Islet of Langerhans (tissue), 1 donor: Measurements from ENCODE around the gene ASPDH.

Source experiments
- FAIRE-seq: peaks from one replicate; lab custom pipeline; 2011; peaks lifted over from hg19 to GRCh38; lab: Jason Lieb, UNC

The ASPDH gene

GRCh38 chr19:50513746-50514345 lies at the start of gene ASPDH:
Gene ASPDH (minus strand): TSS chr19:50513913. CDS start chr19:50513823, 90 bp downstream.
- no peak for FAIRE-seq

- no peak for FAIRE-seq
These were observed 49.3 kb upstream of the ASPDH start for GRCh38 chr19:50562996-50563395.

DNA sequence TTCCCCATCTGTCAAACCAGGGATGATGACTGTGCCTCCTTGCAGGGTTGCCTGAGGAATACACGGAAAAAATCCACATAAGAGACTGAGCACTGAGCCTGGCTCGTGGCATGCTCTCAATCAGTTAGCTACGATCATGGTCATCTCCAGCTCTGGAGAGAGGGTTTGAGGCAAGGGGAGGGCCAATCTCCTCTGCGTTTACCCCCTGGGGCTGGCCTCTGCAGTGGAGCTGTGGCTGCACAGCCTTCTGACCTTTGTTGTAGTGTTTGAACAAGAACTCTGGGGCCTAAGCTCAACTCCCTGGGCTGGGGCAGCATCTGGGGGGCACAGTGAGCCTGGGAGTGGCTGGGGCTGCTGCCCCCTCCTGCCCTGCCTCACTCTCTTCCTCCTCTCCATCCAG lies 48.6 kb upstream of the ASPDH start:
- FAIRE-seq, result no peak

- no peak for FAIRE-seq
These were observed 45.9 kb upstream of the ASPDH start for GRCh38 chr19:50559636-50560035.

- FAIRE-seq, result no peak
These were observed 44.7 kb upstream of the ASPDH start for GRCh38 chr19:50558449-50558848.

- no peak for FAIRE-seq
These were observed 44.3 kb upstream of the ASPDH start for GRCh38 chr19:50558039-50558438.

- FAIRE-seq, result no peak
These were observed 43.4 kb upstream of the ASPDH start for GRCh38 chr19:50557009-50557613.

- no peak for FAIRE-seq
These were observed 42.7 kb upstream of the ASPDH start for GRCh38 chr19:50556282-50557008.

DNA sequence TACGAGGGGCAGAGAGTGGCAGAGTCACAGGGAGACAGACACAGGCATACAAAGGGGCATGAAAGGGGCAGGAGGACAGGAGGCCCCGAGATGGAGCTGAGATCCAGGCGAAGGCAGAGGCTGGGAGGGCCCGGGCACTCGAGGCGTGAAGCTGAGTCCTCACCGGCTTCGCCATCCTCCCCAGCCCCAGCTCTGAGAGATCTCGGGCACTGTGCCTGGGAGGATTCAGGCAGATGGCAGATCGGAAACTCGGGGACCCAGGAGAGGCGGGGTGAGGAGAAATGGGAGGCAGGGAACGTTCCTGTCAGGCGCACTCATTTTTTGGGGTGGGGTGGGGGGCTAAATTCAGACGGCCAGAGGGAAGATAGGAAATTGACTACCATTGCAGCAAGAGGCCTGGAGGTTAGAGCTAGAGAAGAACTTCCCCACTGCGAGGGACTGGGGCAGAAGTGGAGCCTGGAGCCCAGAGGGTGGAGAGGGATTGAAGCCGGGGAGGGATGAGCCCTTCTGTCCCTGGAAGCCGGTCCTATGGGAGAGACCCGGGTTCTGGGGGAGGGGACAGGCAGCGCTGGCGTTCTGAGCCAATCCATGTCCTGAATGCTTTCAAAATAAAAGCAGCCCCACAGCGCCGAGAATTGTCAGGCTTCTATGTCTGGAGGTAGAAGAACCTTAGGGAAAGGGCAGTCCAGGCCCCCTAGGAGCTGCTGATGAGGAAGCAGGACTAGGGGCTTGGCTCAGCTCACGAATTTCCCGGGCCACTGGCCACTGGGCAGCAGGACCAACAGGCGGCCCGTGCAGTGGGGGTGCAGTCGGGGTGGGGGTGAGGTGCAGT lies 42.0 kb upstream of the ASPDH start:
- FAIRE-seq, result no peak

GRCh38 chr19:50555033-50555432 lies 41.3 kb upstream of the ASPDH start:
- FAIRE-seq, result no peak

- no peak for FAIRE-seq
These were observed 40.5 kb upstream of the ASPDH start for GRCh38 chr19:50554212-50554611.

DNA sequence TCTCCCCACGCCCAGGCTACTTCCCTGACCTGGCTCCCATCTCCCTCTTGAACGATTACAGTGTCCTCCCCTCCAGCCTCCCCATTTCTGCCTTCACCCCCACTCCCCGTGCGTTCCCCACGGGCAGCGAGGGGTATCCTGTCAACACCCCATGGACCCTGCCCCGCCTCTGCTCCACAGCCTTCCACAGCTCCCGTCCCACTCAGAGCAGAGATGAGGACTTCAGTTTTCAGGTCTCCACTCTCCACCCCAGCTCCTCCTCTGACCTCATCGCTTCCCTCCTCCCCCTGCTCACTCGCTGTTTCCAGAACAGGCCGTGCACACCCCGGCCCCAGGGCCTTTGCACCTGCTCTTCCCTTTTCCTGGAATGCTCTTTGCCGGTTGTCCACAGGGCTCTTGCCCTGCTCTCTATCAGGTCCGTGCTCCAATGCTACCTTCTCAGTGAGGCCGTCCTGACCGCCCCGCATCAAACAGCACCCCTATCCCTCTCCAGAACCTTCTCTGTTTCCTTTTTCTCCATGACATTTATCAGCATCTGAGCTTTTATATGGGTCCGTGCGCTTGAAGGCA lies 39.5 kb upstream of the ASPDH start:
- no peak for FAIRE-seq

DNA sequence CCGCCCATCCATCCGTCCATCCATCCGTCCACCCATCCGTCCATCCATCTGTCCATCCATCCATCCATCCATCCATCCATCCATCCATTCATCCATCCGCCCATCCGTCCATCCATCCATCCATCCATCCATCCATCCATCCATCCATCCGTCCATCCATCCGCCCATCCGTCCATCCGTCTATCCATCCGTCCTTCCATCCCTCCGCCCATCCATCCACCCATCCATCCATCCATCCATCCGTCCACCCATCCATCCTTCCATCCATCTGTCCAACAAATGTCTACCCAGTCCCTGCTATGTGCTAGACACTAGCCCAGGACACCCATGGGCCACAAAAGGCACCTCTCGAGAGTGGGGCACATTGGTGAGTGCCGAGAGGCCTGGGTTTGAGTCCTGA lies 38.8 kb upstream of the ASPDH start:
- no peak for FAIRE-seq

DNA sequence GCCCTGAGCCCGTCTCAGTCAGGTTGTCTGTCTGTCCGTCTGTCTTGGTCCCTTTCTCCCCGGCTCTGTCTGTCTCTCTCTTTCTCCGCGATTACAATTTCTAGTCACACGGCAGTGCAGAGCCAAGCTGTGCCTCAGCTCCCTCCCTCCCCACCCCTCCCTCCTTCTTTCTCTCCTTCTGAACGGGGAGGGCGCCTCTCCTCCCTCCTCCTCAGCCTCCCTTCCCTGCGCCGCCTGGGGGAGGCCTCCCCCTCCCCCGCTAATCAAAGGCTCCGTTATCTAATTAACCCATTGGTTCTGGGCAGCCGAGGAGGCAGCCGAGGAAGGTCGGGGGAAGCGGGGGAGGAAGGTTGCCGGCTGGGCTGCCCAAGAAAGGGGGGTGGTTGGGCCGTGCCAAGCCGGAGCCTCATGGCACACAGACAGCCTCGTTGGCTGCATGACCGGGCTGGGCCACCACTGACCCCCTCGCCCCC lies 38.0 kb upstream of the ASPDH start:
- no peak for FAIRE-seq

- no peak for FAIRE-seq
These were observed 37.5 kb upstream of the ASPDH start for GRCh38 chr19:50551034-50551714.

DNA sequence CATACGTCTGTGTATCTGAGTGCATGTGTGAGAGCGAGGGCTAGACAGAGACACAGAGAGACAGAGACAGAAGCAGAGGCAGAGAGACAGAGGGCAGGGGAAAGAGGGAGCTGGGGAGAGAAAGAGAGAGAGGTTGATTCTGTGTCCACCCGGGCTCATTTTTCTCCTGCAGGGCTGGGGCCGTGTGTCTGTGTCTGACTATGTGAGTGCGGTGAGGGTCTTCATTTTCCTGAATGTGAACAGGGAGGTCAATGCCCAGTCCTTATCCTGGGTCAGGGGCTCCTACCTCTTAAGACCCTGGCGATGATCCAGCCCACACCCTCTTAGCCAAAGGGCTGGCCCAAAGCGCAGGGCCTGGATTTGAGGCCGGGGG lies 36.9 kb upstream of the ASPDH start:
- FAIRE-seq, result no peak

DNA sequence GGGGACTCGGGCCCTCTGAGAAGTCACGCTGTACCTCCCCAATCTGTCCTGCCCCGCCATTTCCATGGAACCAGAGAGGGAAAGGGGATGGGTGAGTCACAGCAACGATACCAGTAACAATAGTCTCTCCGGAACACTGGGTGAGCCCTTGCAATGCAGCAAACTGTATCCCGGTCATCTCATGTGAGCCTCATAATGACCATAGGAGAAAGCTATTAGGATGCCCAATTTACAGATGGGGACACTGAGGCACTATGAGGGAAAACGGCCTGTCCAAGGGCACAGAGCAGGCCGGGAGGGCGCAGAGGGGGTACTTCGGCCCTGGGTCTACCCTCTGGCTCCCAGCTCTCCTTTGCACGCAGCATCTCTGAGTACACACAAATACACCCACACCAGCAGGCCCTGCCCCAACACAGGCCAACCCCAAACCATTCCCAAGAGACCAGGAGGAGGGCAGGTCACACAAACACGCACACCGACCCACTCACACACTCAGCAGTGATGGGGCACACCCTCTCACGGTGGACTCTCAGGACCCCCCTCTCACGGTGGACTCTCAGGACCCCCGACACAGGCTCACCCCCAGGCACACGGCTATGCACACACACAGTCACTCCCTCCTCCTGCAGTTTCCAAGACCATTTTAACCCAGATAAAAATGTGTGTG lies 36.3 kb upstream of the ASPDH start:
- no peak for FAIRE-seq

- no peak for FAIRE-seq
These were observed 35.6 kb upstream of the ASPDH start for GRCh38 chr19:50549059-50549926.

DNA sequence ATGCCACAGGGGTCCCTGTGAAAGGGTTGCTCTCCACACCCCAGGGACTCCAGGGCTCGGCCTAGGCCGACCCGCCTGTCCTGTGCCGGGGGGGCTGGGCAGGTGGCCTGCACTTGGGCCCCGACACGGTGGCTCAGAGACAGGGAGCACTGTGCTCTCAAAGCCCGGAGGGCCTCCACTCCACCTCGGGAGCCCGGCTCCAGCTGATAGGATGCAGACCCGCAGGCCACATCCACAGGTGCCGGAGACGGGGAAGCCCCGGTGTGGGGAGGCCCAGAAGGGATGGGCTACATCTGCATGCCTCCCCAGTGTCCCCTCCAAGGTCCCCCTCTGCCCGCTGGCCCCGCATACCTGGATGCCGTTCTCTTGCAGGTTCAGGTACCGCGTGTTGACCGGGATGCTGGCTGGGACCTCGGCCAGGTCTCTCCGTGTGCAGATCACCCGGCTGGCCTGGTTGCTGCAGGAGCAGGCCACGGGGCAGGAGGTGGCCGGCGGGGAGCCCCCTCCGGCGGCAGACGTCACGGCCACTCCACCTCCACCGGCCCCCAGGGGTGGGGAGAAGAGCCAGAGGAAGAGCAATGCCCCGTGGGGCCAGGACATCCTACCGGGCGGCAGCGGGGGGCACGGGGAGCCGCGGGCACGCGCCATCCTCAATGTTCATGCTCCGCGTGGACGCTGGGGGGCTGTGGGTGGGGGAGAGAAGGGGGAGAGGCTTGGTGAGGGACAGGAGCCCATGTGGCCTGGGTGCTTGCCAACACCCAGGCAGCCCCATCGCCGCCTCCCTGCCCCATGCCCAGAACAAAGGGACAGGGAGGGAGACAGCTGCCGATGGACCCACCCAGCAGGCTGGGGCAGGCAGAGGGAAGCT lies 34.7 kb upstream of the ASPDH start:
- no peak for FAIRE-seq
